GM18499 (cell line): Measurements from ENCODE around the gene CFAP251.

Experiments used
- ATAC-seq: cut with Tn5 transposase; IDR thresholded peaks from one replicate; pipeline ENCODE4 v1.9.1; 2021; ENCODE audit warnings: moderate number of reproducible peaks; ENCODE audit not compliant: insufficient read depth, unreplicated experiment

Gene CFAP251

GRCh38 chr12:122001466-122002209 is 83.2 kb downstream of the CFAP251 start:
- no peak for ATAC-seq

GRCh38 chr12:122003651-122004611 is 85.5 kb downstream of the CFAP251 start:
- ATAC-seq = no peak

GRCh38 chr12:122004633-122005071 is 86.3 kb downstream of the CFAP251 start:
- no peak for ATAC-seq

- no peak for ATAC-seq
Observed at GRCh38 chr12:122005252-122005776, 86.9 kb downstream of the CFAP251 start.

- ATAC-seq = no peak
Observed at GRCh38 chr12:122006186-122006926, 88.0 kb downstream of the CFAP251 start.

GRCh38 chr12:122009741-122010140 is 91.3 kb downstream of the CFAP251 start:
- ATAC-seq = no peak

GRCh38 chr12:122012184-122012583 is 93.8 kb downstream of the CFAP251 start:
- ATAC-seq = no peak

GRCh38 chr12:122013136-122013535 is 94.7 kb downstream of the CFAP251 start:
- ATAC-seq = no peak

GRCh38 chr12:122013791-122014590 is 95.6 kb downstream of the CFAP251 start:
- ATAC-seq = no peak

GRCh38 chr12:122014781-122015180 is 96.4 kb downstream of the CFAP251 start:
- no peak for ATAC-seq

GRCh38 chr12:122018457-122018856 is 100.1 kb downstream of the CFAP251 start:
- no peak for ATAC-seq

- ATAC-seq = no peak
Observed at GRCh38 chr12:122018937-122019336, 100.5 kb downstream of the CFAP251 start.

- no peak for ATAC-seq
Observed at GRCh38 chr12:122020795-122021192, 102.4 kb downstream of the CFAP251 start.

GRCh38 chr12:122021193-122021821 is 102.9 kb downstream of the CFAP251 start:
- ATAC-seq = no peak

- ATAC-seq = no peak
Observed at GRCh38 chr12:122021822-122022392, 103.5 kb downstream of the CFAP251 start, which contains the start of gene BCL7A. TSS of gene BCL7A (plus strand) at chr12:122021884. CDS start at chr12:122022092, 208 bp downstream.

GRCh38 chr12:122022393-122023338 is 104.3 kb downstream of the CFAP251 start:
- no peak for ATAC-seq

- no peak for ATAC-seq
Observed at GRCh38 chr12:122023339-122024131, 105.1 kb downstream of the CFAP251 start.
